ENCODE measurements around the gene MAP2K6.

DNA sequence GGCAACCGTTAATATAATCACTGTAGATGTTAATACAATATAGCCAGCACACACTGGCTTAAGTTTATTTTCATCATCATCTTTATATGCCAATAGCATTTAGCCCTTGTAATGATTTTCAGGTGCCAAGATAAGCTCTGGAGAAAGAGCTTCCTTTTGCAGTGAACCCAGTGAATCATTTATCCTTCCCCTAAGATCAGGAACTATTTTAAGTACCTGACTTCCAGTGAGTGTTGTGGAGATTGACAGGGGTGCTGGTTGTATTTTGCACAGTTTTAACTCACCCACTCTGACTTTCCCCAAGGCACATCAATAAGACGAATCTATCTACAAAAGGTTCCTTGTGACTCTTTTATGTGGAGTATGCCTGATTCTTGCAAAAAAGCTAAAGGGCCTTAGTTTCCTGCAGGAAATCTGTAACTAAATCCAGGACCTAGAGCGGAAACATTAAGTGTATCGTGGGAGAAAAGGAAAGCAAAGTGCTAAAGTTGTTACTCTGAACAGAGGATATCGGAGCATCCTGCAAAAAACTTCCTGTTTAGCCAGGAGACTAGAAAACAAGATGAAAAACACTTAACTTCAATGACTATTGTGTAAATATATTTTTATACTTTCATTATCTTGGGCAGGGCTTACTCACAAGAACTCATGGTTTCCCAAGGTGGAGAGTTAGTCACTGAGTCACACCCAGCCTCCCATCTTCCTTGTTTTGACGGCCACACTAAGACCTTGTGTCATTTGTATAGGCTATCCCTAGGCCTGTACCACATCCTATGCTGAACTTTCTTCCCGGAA, 183.6 kb downstream of the MAP2K6 start:
- TF ChIP-seq, protein P1, sequence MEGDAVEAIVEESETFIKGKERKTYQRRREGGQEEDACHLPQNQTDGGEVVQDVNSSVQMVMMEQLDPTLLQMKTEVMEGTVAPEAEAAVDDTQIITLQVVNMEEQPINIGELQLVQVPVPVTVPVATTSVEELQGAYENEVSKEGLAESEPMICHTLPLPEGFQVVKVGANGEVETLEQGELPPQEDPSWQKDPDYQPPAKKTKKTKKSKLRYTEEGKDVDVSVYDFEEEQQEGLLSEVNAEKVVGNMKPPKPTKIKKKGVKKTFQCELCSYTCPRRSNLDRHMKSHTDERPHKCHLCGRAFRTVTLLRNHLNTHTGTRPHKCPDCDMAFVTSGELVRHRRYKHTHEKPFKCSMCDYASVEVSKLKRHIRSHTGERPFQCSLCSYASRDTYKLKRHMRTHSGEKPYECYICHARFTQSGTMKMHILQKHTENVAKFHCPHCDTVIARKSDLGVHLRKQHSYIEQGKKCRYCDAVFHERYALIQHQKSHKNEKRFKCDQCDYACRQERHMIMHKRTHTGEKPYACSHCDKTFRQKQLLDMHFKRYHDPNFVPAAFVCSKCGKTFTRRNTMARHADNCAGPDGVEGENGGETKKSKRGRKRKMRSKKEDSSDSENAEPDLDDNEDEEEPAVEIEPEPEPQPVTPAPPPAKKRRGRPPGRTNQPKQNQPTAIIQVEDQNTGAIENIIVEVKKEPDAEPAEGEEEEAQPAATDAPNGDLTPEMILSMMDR (IDR thresholded peaks at IDR 0.05; ENCODE audit: borderline replicate concordance, extremely low read depth, low read length, poor library complexity, severe bottlenecking) = no peak
- no peak for TF ChIP-seq EZH2 (IDR thresholded peaks at IDR 0.05; ENCODE audit: borderline replicate concordance, low read depth, low read length, severe bottlenecking)
